H9 (cell line): Measurements from ENCODE around the gene PDF. TPM values are rescaled to one million over a fixed set of nuclear protein-coding genes. Genes with fewer than 3 reads are reported as not detected.

ENCODE experiments used
- DNase-seq: peaks from one replicate; pipeline ENCODE4 v3.0.0-alpha.2; 2017
- H2AFZ ChIP-seq: one replicate; pipeline ENCODE4 v1.6.1; 2013; ENCODE audit warnings: mild to moderate bottlenecking, low read length, control low read depth, moderate library complexity
- H2AK5ac ChIP-seq: 2 replicates; pipeline ENCODE4 v1.6.1; 2013; ENCODE audit warnings: low read length, control low read depth, mixed read lengths; ENCODE audit not compliant: insufficient read length
- H2BK120ac ChIP-seq: one replicate; pipeline ENCODE4 v1.6.1; 2013; ENCODE audit warnings: low read depth, mild to moderate bottlenecking, low read length, control low read depth, inconsistent platforms; ENCODE audit not compliant: poor library complexity, severe bottlenecking
- H2BK12ac ChIP-seq: 2 replicates; pipeline ENCODE4 v1.6.1; 2013; ENCODE audit warnings: low read length, control low read depth, mixed read lengths, low read depth; ENCODE audit not compliant: insufficient read length
- H2BK15ac ChIP-seq: 2 replicates; pipeline ENCODE4 v1.6.1; 2013; ENCODE audit warnings: low read depth, low read length, control low read depth
- H2BK20ac ChIP-seq: one replicate; pipeline ENCODE4 v1.6.1; 2013; ENCODE audit warnings: low read depth, mild to moderate bottlenecking, low read length, control low read depth, inconsistent platforms; ENCODE audit not compliant: poor library complexity, severe bottlenecking
- H2BK5ac ChIP-seq: 2 replicates; pipeline ENCODE4 v1.6.1; 2013; ENCODE audit warnings: low read length, control low read depth, mixed read lengths; ENCODE audit not compliant: insufficient read length
- H3K14ac ChIP-seq: 2 replicates; pipeline ENCODE4 v1.6.1; 2013; ENCODE audit warnings: low read length, control low read depth; ENCODE audit not compliant: insufficient read depth
- H3K18ac ChIP-seq: 2 replicates; pipeline ENCODE4 v1.6.1; 2013; ENCODE audit warnings: low read depth, mild to moderate bottlenecking, mixed read lengths, low read length, control low read depth; ENCODE audit not compliant: insufficient read length
- H3K23ac ChIP-seq: 2 replicates; pipeline ENCODE4 v1.6.1; 2013; ENCODE audit warnings: low read length, control low read depth, mixed read lengths, low read depth; ENCODE audit not compliant: insufficient read length
- H3K23me2 ChIP-seq: 2 replicates; pipeline ENCODE4 v1.6.1; 2013; ENCODE audit warnings: low read depth, mild to moderate bottlenecking, mixed read lengths, low read length, control low read depth; ENCODE audit not compliant: insufficient read length, poor library complexity, severe bottlenecking
- H3K27ac ChIP-seq: 2 replicates; pipeline ENCODE4 v1.5.1; 2013; ENCODE audit warnings: low read length, control low read depth, mixed read lengths, low read depth; ENCODE audit not compliant: insufficient read length
- H3K27me3 ChIP-seq: 2 replicates; pipeline ENCODE4 v1.6.1; 2013; ENCODE audit warnings: low read length, control low read depth, inconsistent platforms; ENCODE audit not compliant: insufficient read depth
- H3K4ac ChIP-seq: 2 replicates; pipeline ENCODE4 v1.6.1; 2013; ENCODE audit warnings: low read depth, mild to moderate bottlenecking, control low read depth, inconsistent platforms, low read length, moderate library complexity
- H3K4me1 ChIP-seq: 2 replicates; pipeline ENCODE4 v1.6.1; 2013; ENCODE audit warnings: low read length, control low read depth, inconsistent platforms; ENCODE audit not compliant: insufficient read depth
- H3K4me2 ChIP-seq: 2 replicates; pipeline ENCODE4 v1.6.1; 2013; ENCODE audit warnings: low read length, control low read depth, mixed read lengths; ENCODE audit not compliant: insufficient read length, insufficient read depth
- H3K56ac ChIP-seq: 2 replicates; pipeline ENCODE4 v1.6.1; 2013; ENCODE audit warnings: low read depth, mild to moderate bottlenecking, mixed read lengths, low read length, control low read depth; ENCODE audit not compliant: insufficient read length
- H3K79me1 ChIP-seq: 2 replicates; pipeline ENCODE4 v1.6.1; 2013; ENCODE audit warnings: low read depth, mild to moderate bottlenecking, moderate library complexity, low read length, control low read depth, inconsistent platforms; ENCODE audit not compliant: insufficient read depth, poor library complexity, severe bottlenecking
- H3K79me2 ChIP-seq: 2 replicates; pipeline ENCODE4 v1.6.1; 2013; ENCODE audit warnings: low read length, control low read depth, inconsistent platforms; ENCODE audit not compliant: insufficient read depth
- H3K9ac ChIP-seq: 2 replicates; pipeline ENCODE4 v1.6.1; 2013; ENCODE audit warnings: low read length, control low read depth, mixed read lengths; ENCODE audit not compliant: insufficient read length; ENCODE audit errors: extremely low read depth
- H3K9me3 ChIP-seq: one replicate; pipeline ENCODE4 v1.6.1; 2013; ENCODE audit warnings: low read depth, low read length, inconsistent platforms; ENCODE audit not compliant: control insufficient read depth
- H3T11ph ChIP-seq: one replicate; pipeline ENCODE4 v1.6.1; 2013; ENCODE audit warnings: mild to moderate bottlenecking, low read length, control low read depth, inconsistent platforms
- H4K20me1 ChIP-seq: one replicate; pipeline ENCODE4 v1.6.1; 2013; ENCODE audit not compliant: control insufficient read depth, insufficient read length, insufficient read depth
- H4K5ac ChIP-seq: 2 replicates; pipeline ENCODE4 v1.6.1; 2013; ENCODE audit warnings: low read depth, mild to moderate bottlenecking, mixed read lengths, low read length, control low read depth; ENCODE audit not compliant: insufficient read length
- H4K8ac ChIP-seq: replicated peaks from 2 replicates; pipeline ENCODE4 v1.6.1; 2013; ENCODE audit warnings: low read length, control low read depth, mixed read lengths, low read depth; ENCODE audit not compliant: insufficient read length
- H4K91ac ChIP-seq: 2 replicates; pipeline ENCODE4 v1.6.1; 2013; ENCODE audit warnings: low read depth, mild to moderate bottlenecking, moderate library complexity, mixed read lengths, low read length, control low read depth; ENCODE audit not compliant: insufficient read length
- H3K27ac Mint-ChIP-seq, 3 experiments: 2 replicates in 2 of 3; 3 replicates in 1 of 3; pipeline ENCODE4 v1.8.0; 2020 to 2021; ENCODE audit warnings: mixed read lengths in 3 of 3, mild to moderate bottlenecking in 1 of 3, moderate library complexity in 1 of 3
- H3K27me3 Mint-ChIP-seq: 2 replicates; pipeline ENCODE4 v1.8.0; 2021; ENCODE audit warnings: low read depth, mild to moderate bottlenecking, moderate library complexity, mixed read lengths
- H3K36me3 Mint-ChIP-seq, 3 experiments: 2 replicates in 2 of 3; 3 replicates in 1 of 3; pipeline ENCODE4 v1.8.0; 2020 to 2021; ENCODE audit warnings: low read depth in 3 of 3, mixed read lengths in 3 of 3; ENCODE audit not compliant: insufficient read depth in 1 of 3
- H3K4me1 Mint-ChIP-seq, 2 experiments: 2 replicates each; pipeline ENCODE4 v1.8.0; 2020; ENCODE audit warnings: mixed read lengths in 2 of 2
- H3K4me3 Mint-ChIP-seq, 2 experiments: 2 replicates in 1 of 2; 3 replicates in 1 of 2; pipeline ENCODE4 v1.8.0; 2020 to 2021; ENCODE audit warnings: mild to moderate bottlenecking in 2 of 2, mixed read lengths in 2 of 2, moderate library complexity in 1 of 2
- H3K9me3 Mint-ChIP-seq, 2 experiments: 2 replicates in 1 of 2; 3 replicates in 1 of 2; pipeline ENCODE4 v1.8.0; 2020; ENCODE audit warnings: mild to moderate bottlenecking in 2 of 2, mixed read lengths in 2 of 2, moderate library complexity in 1 of 2
- WGBS: extraction: QIAGEN DNeasy Blood & Tissue Kit; methylation state at CpG from one replicate; pipeline ENCODE4 v1.1.7; 2013; ENCODE audit warnings: missing lambda C conversion rate, low lambda C conversion rate, mixed read lengths; ENCODE audit not compliant: insufficient read length; ENCODE audit errors: extremely low coverage; 5-methylcytosine and 5-hydroxymethylcytosine counted together
- total RNA-seq: library from RNA; stranded (reverse); gene quantifications from 2 replicates; pipeline ENCODE4 v1.2.1, GENCODE V29; 2021
- TF ChIP-seq, protein P1 (sequence below): fragments of 200-600 bp; sonication (generic); conservative IDR thresholded peaks from 3 replicates; pipeline ENCODE4 v1.8.0; 2021; ENCODE audit warnings: antibody characterized with exemption, mild to moderate bottlenecking

Gene PDF
- total RNA-seq, 1 experiment from 2014 or later, result 36.4 TPM

- Histone ChIP-seq H3K9ac (no peak overlapping the region), H3K27ac (no peak overlapping the region), H3K79me2 (peaks cover 16% of the 10 kb centered on the region; the same call in 1 of the 2 replicates), H4K5ac (no peak overlapping the region), H2BK5ac (no peak overlapping the region), H3K4me1 (no peaks in the 10 kb centered on the region), H2BK15ac (no peak overlapping the region), H3T11ph (no peak overlapping the region), H3K9me3 (no peaks in the 10 kb centered on the region), H2BK20ac (no peak overlapping the region), H4K20me1 (peaks cover 2% of the 10 kb centered on the region), H3K27me3 (no peaks in the 10 kb centered on the region), H3K4me2 (no peak overlapping the region), H3K4ac (no peak overlapping the region), H3K79me1 (peaks cover 5% of the 10 kb centered on the region), H4K8ac (no peak overlapping the region), H2BK120ac (no peak overlapping the region), H3K23ac (no peak overlapping the region), H3K14ac (no peak overlapping the region), H2BK12ac (no peak overlapping the region), H3K56ac (no peak overlapping the region), H2AK5ac (no peak overlapping the region), H4K91ac (no peak overlapping the region), H2AFZ (no peak overlapping the region), H3K23me2 (peaks cover 6% of the 10 kb centered on the region), H3K18ac (no peak overlapping the region)
- TF ChIP-seq, protein P1, sequence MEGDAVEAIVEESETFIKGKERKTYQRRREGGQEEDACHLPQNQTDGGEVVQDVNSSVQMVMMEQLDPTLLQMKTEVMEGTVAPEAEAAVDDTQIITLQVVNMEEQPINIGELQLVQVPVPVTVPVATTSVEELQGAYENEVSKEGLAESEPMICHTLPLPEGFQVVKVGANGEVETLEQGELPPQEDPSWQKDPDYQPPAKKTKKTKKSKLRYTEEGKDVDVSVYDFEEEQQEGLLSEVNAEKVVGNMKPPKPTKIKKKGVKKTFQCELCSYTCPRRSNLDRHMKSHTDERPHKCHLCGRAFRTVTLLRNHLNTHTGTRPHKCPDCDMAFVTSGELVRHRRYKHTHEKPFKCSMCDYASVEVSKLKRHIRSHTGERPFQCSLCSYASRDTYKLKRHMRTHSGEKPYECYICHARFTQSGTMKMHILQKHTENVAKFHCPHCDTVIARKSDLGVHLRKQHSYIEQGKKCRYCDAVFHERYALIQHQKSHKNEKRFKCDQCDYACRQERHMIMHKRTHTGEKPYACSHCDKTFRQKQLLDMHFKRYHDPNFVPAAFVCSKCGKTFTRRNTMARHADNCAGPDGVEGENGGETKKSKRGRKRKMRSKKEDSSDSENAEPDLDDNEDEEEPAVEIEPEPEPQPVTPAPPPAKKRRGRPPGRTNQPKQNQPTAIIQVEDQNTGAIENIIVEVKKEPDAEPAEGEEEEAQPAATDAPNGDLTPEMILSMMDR, result no peak
- Mint-ChIP-seq H3K9me3 (no peaks in the 10 kb centered on the region), H3K36me3 (peaks cover 46 to 97% (median 82%) of the 10 kb centered on the region in 3 experiments), H3K27me3 (no peaks in the 10 kb centered on the region; the same call in 1 of the 2 replicates), H3K27ac (peak overlapping the region in 1 of 3 experiments; percentile 60; a peak in 1 of 7 replicates), H3K4me1 (peaks cover 18 to 23% of the 10 kb centered on the region in 2 experiments), H3K4me3 (0 out of 5 replicates have a peak overlapping the region, but pooled peaks of 1 of the 2 experiments have one; percentile 29)
- no peak for DNase-seq
- WGBS, result no CpG with 5 or more reads among the region's 10 CpGs
Observed at GRCh38 chr16:69324585-69325253, 5.7 kb downstream of the PDF start.
